HG03175 (cell line): Measurements from ENCODE around the gene STK25.
"Not testable (repeated sequence)": the region's sequence is repeated elsewhere in the genome, so short reads cannot be mapped to it uniquely, and the experiment has no call there.

Experiments
- ATAC-seq: cut with Tn5 transposase; IDR thresholded peaks from one replicate; pipeline ENCODE4 v1.9.1; 2021; ENCODE audit warnings: mild to moderate bottlenecking, moderate library complexity; ENCODE audit not compliant: unreplicated experiment

Gene STK25

GRCh38 chr2:241540401-241540770, 32.0 kb upstream of the STK25 start:
- ATAC-seq: no peak

- no peak for ATAC-seq
These were observed 31.4 kb upstream of the STK25 start for GRCh38 chr2:241539616-241540374.

DNA sequence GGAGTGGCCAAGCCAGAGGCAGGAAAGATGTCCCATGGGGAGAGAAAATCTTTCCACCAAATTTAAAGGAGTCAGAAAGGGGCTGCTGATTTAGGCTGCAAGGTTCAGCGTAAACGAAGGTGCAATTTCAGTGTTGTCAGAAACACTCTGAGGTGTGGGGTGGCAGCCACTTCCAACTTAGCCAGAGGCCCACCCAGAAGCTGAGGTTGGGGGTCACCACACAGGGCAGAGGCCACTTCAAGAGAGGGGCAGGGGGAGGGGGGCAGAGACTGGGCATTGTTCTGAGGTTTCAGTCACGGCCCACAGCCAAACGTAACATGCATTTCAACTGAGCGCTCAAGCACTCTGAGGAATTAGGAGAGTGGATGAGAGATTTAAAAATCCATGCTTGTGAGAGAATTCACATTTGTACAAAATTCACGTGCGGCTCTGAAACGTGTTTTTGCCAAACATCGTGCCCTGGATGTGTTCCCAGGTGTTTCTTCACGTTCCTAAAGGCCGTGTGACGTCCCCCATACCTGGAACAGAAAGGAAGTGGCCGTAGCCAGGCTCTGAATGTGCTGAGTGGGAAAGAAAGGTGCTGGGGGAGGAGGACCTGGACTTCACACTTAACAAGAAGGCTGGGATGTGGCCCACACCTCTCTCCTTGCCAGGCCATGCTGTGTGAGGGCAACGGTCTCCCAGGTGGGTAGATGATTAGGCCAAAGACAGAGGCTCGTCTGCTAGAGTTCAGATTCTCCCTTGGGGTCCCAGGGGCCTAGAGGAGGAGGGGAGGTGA, 30.6 kb upstream of the STK25 start:
- ATAC-seq: no peak

GRCh38 chr2:241535871-241536655, 27.7 kb upstream of the STK25 start:
- no peak for ATAC-seq

GRCh38 chr2:241534701-241535375, 26.5 kb upstream of the STK25 start:
- no peak for ATAC-seq

- ATAC-seq: no peak
These were observed 25.9 kb upstream of the STK25 start for GRCh38 chr2:241534293-241534692.

DNA sequence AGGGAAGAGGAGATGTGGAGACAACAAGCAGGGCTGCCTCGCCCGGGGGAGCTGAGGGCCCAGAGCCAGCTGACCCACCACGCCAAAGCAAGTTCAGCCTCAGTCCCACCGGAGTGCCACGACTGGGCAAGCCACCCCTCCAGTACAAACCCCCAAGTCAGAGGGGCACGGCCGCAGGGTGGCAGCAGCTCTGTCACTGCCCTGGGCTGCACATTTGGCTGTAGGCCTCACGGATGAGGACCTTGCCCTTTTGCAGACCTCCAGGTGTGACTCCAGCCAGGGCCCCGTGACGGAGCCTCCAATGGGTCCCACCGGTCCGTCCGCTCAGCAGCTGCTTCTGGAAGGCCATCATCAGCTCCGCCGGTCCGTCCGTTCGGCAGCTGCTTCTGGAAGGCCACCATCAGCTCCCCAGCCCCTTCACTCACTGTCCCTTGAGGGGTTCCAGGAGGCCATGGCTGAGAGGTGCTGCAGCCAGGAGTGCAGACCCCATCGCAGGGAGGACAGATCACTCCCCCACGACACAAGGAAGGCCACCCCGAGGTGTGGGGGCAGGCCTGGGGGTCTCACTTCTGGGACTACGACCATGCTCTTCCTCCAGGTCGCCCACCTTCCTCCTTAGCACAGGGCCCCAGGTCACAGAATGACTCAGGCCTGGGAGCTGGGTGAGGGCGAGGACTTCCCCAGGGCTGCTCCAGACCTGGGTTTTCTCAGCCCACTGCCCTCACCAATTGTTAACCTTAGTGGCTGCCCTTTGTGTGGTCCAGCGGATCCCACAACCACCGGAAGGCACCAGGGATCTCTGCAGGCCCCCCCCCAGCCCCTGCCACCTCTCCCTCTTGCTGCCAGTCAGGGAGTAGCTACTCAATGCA, 24.6 kb upstream of the STK25 start:
- ATAC-seq: no peak

DNA sequence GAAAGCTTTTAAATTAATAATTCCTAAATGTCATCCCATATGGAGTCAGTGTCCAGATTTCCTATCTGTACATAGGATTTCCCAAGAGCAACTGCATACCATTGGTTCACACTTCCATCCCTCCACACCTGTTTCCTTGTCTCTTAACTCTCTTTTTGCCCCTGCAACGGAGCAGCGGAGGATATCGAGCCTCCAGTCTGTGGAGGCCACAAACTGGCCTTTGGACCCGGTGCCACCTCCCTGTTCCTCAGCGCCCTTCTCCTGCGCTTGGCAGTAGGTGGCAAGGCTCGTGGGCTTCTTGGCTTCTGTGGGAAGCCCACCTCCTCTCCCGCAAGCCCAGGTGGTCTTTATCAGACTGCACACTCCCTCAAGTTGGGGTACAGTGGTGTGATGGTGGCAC, 23.8 kb upstream of the STK25 start:
- no peak for ATAC-seq

DNA sequence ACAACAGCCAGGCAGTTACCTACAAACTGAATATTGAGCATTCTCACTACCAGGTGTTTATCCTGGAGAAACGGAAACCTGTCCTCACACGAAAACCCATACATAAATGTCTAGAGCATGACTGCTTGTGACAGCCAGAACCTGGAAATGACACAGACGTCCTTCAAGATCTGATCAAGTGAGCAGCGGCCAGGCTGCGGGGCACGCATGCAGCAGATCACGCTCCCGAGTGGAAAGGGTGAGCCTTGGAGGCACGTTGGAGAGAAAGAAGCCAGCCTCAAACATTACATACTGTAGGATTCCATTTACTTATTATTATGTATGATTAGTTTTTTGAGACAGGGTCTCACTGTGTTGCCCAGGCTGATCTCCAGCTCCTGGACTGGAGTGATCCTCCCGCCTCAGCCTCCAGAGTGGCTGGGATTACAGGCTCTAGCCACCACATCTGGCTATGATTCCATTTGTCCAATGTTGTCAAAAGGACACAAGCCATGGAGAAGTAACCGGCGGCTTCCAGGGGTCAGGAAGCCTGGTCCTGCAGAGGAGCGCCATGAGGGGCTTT, 22.9 kb upstream of the STK25 start:
- ATAC-seq: no peak

- no peak for ATAC-seq
These were observed 22.2 kb upstream of the STK25 start for GRCh38 chr2:241530571-241530970.

DNA sequence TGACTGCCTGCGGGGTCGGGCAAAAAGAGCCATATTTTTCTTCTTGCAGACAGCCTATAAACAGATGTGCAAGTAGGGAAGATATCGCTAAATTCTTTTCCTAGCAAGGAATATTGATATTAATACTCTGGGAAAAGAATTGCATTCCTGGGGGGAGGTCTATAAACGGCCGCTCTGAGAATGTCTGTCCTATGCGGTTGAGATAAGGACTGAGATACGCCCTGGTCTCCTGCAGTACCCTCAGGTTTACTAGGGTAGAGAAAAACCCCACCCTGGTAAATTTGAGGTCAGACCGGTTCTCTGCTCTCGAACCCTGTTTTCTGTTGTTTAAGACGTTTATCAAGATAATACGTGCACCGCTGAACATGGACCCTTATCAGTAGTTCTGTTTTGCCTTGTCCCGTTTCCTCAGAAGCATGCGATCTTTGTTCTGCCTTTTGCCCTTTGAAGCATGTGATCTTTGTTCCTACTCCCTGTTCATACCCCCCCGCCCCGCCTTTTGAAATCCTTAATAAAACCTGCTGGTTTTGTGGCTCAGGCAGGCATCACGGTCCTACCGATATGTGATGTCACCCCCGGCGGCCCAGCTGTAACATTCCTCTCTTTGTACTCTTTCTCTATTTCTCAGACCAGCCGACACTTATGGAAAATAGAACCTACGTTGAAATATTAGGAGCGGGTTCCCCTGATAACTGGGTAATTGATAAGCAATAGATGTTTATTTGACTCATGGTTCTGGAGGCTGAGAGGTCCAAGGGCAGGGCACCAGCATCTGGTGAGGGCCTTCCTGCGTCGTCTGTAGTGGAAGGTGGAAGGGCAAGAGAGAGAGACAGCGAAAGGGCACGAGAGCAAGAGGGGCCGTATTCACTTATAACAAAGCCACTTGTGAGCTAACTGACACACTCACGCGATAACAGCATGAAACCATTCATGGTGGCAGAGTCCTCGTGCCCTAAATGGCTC, 17.7 kb upstream of the STK25 start:
- ATAC-seq: not testable (repeated sequence)

DNA sequence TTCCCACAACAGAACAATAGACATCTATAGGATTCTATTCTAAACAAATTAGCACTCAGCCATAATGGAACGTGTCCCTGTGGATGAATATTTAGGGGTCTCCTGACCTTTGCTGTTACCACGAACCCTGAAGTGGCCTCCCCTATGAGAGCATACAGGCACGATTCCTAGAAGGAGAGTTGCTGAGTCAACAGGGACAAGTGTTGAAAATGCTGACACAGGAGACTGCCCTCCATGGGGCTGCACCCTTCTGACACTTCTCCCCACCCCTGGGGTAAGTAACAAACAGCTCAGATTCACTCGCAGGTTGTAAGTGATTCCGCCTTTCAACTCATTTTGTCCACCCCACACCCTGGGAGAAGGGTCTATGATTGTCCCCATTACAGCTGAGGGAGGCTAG, 14.1 kb upstream of the STK25 start:
- ATAC-seq: no peak

DNA sequence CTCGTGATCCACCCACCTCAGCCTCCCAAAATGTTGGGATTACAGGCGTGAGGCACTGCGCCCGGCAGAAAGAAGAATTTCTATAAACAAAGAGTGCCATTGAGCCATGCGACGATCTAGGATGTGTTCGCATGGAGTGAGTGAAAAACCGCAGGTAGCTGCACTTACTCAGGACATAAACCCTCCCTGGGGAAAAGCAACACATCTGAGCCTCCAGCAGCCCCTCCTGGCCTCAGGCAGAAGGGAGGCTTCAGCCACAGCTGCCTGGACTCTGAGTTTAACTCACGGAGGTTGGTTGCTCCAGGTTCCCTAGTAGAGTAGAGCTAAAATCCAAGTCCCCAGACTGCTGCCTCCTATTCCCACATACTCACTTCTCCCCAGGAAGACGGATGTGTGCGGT, 11.3 kb upstream of the STK25 start:
- no peak for ATAC-seq

DNA sequence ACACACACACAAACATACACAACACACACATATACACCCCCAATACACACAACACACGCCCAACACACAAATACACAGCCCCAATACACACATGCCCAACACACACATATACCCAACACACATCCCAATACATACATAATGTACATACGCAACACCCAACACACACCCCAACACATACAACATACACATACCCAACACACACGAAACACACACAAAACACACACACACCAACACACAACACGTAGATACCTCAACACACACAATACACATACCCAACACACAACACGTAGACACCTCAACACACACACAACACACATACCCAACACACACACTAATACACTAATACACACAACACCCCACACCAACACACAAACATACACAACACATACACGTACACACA, 8.9 kb upstream of the STK25 start:
- ATAC-seq: no peak

DNA sequence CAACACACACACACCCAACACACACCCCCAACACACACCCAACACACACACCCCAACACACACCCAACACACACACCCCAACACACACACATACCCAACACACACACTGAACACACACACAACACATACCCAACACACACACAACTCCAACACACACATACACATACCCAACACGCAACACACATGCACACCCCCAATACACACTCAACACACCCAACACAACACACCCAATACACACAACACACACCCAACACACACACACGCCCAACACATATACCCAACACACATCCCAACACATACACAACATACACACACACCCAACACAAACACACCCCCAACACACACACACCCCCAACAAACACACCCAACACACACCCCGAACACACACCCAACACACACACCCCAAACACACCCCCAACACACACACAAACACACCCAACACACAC, 8.2 kb upstream of the STK25 start:
- ATAC-seq: no peak

DNA sequence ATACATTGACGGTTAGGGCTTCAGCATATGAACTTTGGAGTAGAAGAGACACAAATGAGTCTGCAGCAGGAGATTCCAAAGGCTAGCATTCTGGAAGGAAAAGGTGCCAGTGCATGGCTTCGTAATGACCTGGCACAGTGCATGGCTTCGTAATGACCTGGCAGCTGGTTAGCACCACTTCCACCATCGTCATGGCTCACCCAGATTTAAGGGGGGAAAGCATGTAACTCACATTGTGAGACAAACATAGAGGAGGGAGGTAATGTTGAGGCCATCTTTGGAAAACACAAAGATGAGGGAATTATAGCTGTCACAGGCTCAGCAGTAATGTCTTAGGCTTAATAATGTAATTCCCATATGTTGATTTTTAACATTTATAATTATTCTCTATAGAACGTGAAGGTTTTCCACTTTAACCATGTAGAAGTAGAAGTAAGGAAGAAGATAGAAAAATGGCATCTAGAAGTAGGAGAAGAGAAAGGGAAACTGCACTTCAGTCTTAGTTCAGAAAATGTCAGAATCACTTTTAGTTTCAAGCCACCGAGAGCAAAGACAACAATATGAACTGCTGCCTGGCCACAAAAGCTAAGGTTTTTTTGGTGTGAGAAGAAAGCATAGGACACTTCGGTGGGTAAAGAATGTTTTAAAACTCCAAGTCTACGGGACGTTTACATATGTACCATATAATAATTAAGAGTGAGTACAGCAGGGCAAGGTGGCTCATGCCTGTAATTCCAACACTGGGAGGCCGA, 6.8 kb upstream of the STK25 start:
- ATAC-seq: peak; percentile 66

- ATAC-seq: no peak
These were observed 6.2 kb upstream of the STK25 start for GRCh38 chr2:241514553-241514952.
